Prostate gland (tissue), 2 donors: Measurements from ENCODE around the gene RAB3GAP1. TPM values are rescaled to one million over a fixed set of nuclear protein-coding genes. Genes with fewer than 3 reads are reported as not detected.

ENCODE experiments used
- DNase-seq: peaks from one replicate; pipeline ENCODE4 v3.0.0-alpha.2; 2019; ENCODE audit warnings: low spot score
- H3K27ac ChIP-seq, 2 donors: fragments of 200-600 bp; sonication (generic); 2 replicates each; pipeline ENCODE4 v1.5.1; 2017 to 2019
- H3K27me3 ChIP-seq: fragments of 200-600 bp; sonication (generic); replicated peaks from 2 replicates; pipeline ENCODE4 v1.5.1; 2019; ENCODE audit not compliant: insufficient read depth
- H3K36me3 ChIP-seq, 2 donors: fragments of 200-600 bp; sonication (generic); 1 replicate in 1 of 2; 2 replicates in 1 of 2; pipeline versions ENCODE4 v1.5.1 to v1.8.1; 2017 to 2019
- H3K4me1 ChIP-seq: fragments of 200-600 bp; sonication (generic); replicated peaks from 2 replicates; pipeline ENCODE4 v1.5.1; 2019
- H3K4me3 ChIP-seq, 2 donors: fragments of 200-600 bp; sonication (generic); 2 replicates each; pipeline ENCODE4 v1.5.1; 2017 to 2019
- H3K9me3 ChIP-seq: fragments of 200-600 bp; sonication (generic); 2 replicates; pipeline ENCODE4 v1.5.1; 2017
- POLR2A ChIP-seq: fragments of 450-650 bp; IDR thresholded peaks from one replicate; pipeline ENCODE4 v1.6.1; 2016; ENCODE audit warnings: antibody characterized with exemption, mild to moderate bottlenecking
- POLR2AphosphoS5 ChIP-seq: sonication (generic); formaldehyde crosslinking; IDR thresholded peaks from one replicate; pipeline ENCODE4 v1.6.1; 2017; ENCODE audit warnings: antibody characterized with exemption
- WGBS: methylation state at CpG from one replicate; pipeline ENCODE4 v1.1.5; 2018; 5-methylcytosine and 5-hydroxymethylcytosine counted together
- intact Hi-C: fragments of 100-400 bp; cut with DNase I; formaldehyde crosslinking; loops from one replicate; pipeline ENCODE4 v1.14.2; 2022
- total RNA-seq, 2 donors: library from RNA; depleted of rRNA; stranded (reverse); fragments of >200 nt; gene quantifications; one replicate each; pipeline ENCODE4 v1.1.0, GENCODE V29; 2016
- TF ChIP-seq, protein P1 (sequence below), 4 experiments: fragments of 200-600 bp in 2 of 4; fragments of 450-650 bp in 2 of 4; sonication (generic) in 2 of 4; IDR thresholded peaks; 1 replicate in 3 of 4; 2 replicates in 1 of 4; pipeline ENCODE4 v1.5.1; 2016 to 2019; ENCODE audit warnings: antibody characterized with exemption in 4 of 4, mild to moderate bottlenecking in 2 of 4, moderate library complexity in 2 of 4

RAB3GAP1 gene
- total RNA-seq, 2 donors from 2014 or later: 43.4 to 54.6 TPM

DNA sequence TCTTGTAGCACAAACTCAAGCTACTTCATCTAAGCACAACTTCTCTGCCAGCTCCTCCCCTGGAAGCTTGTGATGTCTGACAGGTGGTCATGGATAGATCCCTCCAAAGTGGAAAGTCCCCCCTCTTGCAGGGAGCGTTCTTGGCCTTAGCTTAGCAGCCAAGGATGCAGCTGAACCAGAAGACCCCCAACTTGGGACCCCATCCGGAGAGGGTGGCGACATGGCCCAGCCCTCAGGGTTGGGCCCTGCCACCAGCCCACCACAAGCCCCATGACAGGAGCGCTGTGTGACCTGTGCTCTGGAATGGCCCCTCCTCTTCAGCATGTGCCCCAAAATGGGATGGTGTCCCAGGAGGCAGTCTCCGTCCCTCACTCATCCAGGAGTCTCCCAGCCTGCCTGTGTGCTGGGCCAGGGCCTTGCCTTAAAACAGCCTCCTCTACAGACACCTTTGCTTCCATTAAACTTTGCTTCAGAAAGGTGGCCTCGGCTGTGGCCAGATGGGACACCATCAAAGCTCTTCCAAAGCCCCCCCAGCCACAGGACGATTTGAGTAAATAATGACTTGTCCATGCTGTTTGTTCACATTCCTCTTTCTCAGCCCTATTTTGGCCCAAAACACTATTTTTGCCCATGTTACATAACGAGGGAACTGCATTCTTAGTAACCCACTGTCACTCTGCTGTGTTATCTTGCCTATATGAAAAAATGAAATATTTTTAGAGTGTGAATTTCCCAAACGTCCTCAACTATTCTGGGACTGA, 122.1 kb downstream of the RAB3GAP1 start:
- TF ChIP-seq, protein P1, sequence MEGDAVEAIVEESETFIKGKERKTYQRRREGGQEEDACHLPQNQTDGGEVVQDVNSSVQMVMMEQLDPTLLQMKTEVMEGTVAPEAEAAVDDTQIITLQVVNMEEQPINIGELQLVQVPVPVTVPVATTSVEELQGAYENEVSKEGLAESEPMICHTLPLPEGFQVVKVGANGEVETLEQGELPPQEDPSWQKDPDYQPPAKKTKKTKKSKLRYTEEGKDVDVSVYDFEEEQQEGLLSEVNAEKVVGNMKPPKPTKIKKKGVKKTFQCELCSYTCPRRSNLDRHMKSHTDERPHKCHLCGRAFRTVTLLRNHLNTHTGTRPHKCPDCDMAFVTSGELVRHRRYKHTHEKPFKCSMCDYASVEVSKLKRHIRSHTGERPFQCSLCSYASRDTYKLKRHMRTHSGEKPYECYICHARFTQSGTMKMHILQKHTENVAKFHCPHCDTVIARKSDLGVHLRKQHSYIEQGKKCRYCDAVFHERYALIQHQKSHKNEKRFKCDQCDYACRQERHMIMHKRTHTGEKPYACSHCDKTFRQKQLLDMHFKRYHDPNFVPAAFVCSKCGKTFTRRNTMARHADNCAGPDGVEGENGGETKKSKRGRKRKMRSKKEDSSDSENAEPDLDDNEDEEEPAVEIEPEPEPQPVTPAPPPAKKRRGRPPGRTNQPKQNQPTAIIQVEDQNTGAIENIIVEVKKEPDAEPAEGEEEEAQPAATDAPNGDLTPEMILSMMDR (IDR thresholded peaks at IDR 0.05): no peak
- TF ChIP-seq POLR2AphosphoS5 (no peak), POLR2A (no peak)
- Histone ChIP-seq H3K27me3 (no peaks in the 10 kb centered on the region), H3K9me3 (no peaks in the 10 kb centered on the region), H3K4me1 (no peaks in the 10 kb centered on the region), H3K36me3 (no peaks in the 10 kb centered on the region), H3K4me3 (no peak overlapping the region), H3K27ac (no peak overlapping the region)
- intact Hi-C loops: no loop called here
- DNase-seq: no peak
- 67% methylated on average over 9 of the region's 9 CpGs for whole genome bisulfite sequencing

DNA sequence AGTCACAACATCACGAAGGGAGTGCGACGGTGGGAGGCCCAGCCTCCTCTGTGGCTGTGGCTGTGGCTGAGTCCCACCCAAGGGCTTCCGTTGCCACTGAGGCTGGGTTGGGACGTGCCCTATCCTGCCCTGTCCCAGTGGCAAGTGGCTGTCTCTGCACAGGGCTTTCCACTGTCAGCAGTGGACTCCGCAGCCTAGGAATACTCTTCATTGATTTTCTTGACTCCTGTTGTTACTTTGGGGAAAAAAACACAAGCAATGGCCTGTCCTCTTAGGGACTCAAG, 122.7 kb downstream of the RAB3GAP1 start:
- Histone ChIP-seq H3K4me1 (no peaks in the 10 kb centered on the region), H3K27me3 (no peaks in the 10 kb centered on the region), H3K4me3 (no peak overlapping the region), H3K9me3 (no peaks in the 10 kb centered on the region), H3K36me3 (no peaks in the 10 kb centered on the region), H3K27ac (no peak overlapping the region)
- TF ChIP-seq POLR2AphosphoS5 (no peak), POLR2A (no peak)
- TF ChIP-seq, protein P1 (IDR thresholded peaks at IDR 0.05): no peak
- 80% methylated on average over 6 of the region's 6 CpGs for WGBS
- intact Hi-C loops: no loop called here
- DNase-seq: no peak

DNA sequence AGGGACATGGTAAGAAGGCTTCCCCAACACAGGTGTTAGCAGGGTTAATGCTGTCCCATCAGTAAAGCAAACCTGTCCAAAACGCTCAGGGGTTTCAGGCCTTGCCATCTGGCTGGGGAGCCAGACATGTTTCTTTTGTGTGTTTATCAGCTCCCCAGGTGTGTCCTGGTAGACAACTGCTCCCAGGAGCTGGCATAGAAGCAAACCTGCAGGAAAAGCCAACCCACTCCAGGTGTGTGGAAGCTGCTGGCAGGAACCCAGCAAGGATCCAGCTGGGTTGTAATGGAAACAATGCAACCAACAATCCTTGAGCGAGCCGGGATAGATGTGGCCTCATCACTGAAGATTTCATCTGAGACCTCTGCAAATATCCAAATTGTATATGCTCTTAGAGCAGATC, 123.1 kb downstream of the RAB3GAP1 start:
- Histone ChIP-seq H3K27me3 (no peaks in the 10 kb centered on the region), H3K27ac (no peak overlapping the region), H3K4me3 (no peak overlapping the region), H3K4me1 (no peaks in the 10 kb centered on the region), H3K36me3 (no peaks in the 10 kb centered on the region), H3K9me3 (no peaks in the 10 kb centered on the region)
- 51% methylated on average over 3 of the region's 3 CpGs for WGBS
- intact Hi-C loops: no loop called here
- no peak for DNase-seq
- no peak for TF ChIP-seq POLR2A
- TF ChIP-seq, protein P1 (IDR thresholded peaks at IDR 0.05): no peak
- TF ChIP-seq POLR2AphosphoS5: no peak

DNA sequence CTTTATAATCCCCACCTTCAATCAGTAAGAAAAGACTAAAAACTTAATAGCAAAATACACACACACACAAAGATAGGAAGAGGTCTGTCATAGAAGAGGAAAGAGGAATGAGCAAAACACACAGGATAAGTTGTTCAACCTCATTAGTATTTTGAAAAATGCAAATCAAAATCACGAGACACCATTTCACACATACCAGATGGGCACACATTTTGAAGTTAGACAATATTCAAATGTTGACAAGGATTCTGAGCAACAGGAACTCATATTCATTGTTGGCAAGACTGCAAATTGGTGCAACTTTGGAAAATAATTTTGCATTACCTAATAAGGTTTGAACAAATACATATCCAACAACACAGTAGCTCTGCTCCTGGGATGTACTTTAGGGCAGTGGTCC, 127.6 kb downstream of the RAB3GAP1 start:
- Histone ChIP-seq H3K4me3 (no peak overlapping the region), H3K9me3 (no peaks in the 10 kb centered on the region), H3K27me3 (no peaks in the 10 kb centered on the region), H3K27ac (no peak overlapping the region), H3K4me1 (no peaks in the 10 kb centered on the region), H3K36me3 (no peaks in the 10 kb centered on the region)
- DNase-seq: no peak
- intact Hi-C loops: no loop called here
- TF ChIP-seq, protein P1 (IDR thresholded peaks at IDR 0.05): no peak
- TF ChIP-seq POLR2AphosphoS5: no peak
- 86% methylated on average over 1 of the region's 1 CpG for WGBS

DNA sequence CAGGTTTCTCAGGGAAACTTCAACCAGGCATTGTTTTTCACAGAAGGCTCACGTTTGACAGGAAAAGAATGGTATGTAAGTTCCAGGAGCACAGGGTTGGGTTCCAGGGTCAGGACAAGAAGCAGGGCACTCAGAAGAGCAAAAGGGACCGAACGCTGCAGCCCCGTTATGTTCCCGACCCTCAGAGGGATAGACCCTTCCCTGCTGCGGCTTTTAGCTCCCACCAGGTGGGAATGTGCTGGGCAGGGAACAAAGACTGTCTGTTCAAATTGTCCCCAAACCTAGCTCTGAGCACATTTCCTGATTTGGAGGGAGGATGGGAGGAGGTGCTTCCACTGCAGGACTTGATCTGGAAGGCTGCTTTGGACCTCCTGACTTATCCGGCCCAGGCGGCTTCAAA, 130.1 kb downstream of the RAB3GAP1 start:
- H3K36me3 ChIP-seq: no peaks in the 10 kb centered on the region
- H3K4me3 ChIP-seq: no peak overlapping the region
- TF ChIP-seq POLR2A (no peak), POLR2AphosphoS5 (no peak)
- TF ChIP-seq, protein P1 (IDR thresholded peaks at IDR 0.05): no peak
- H3K27ac ChIP-seq: no peak overlapping the region
- no peaks in the 10 kb centered on the region for H3K9me3 ChIP-seq
- no peaks in the 10 kb centered on the region for H3K27me3 ChIP-seq
- 77% methylated on average over 8 of the region's 8 CpGs for WGBS
- H3K4me1 ChIP-seq: no peaks in the 10 kb centered on the region
- intact Hi-C loops: no loop called here
- no peak for DNase-seq
